Esophagus squamous epithelium (tissue), 5 donors: Measurements from ENCODE around the gene MLH1. TPM values are rescaled to one million over a fixed set of nuclear protein-coding genes. Genes with fewer than 3 reads are reported as not detected.
"Not testable (repeated sequence)": the region's sequence is repeated elsewhere in the genome, so short reads cannot be mapped to it uniquely, and the experiment has no call there.

Experiments
- DNase-seq: peaks from one replicate; lab custom pipeline; 2025; lab: John Stamatoyannopoulos, UW
- H3K27ac ChIP-seq, 4 donors: fragments of 200-600 bp; sonication (generic); one replicate each; pipeline ENCODE4 v1.5.1; 2016 to 2019; ENCODE audit warnings: mild to moderate bottlenecking in 1 of 4
- H3K27me3 ChIP-seq, 4 donors: fragments of 200-600 bp; sonication (generic); 1 replicate in 3 of 4; 2 replicates in 1 of 4; pipeline versions ENCODE4 v1.5.1 to v1.6.0; 2017 to 2021; ENCODE audit warnings: antibody characterized with exemption in 1 of 4
- H3K36me3 ChIP-seq, 3 donors: fragments of 200-600 bp; sonication (generic); one replicate each; pipeline ENCODE4 v1.5.1; 2016 to 2019
- H3K4me1 ChIP-seq, 3 donors: fragments of 200-600 bp; sonication (generic); one replicate each; pipeline ENCODE4 v1.5.1; 2017 to 2019
- H3K4me3 ChIP-seq, 4 donors: fragments of 200-600 bp; sonication (generic); 1 replicate in 3 of 4; 2 replicates in 1 of 4; pipeline ENCODE4 v1.5.1; 2016 to 2019; ENCODE audit warnings: mild to moderate bottlenecking in 2 of 4, moderate library complexity in 1 of 4
- H3K9me3 ChIP-seq, 3 donors: fragments of 200-600 bp; sonication (generic); one replicate each; pipeline ENCODE4 v1.5.1; 2016 to 2019
- CTCF ChIP-seq, 6 experiments: fragments of 450-650 bp in 4 of 6; fragments of 200-600 bp in 2 of 6; sonication (generic) in 2 of 6; IDR thresholded peaks; one replicate each; pipeline ENCODE4 v1.5.1; 2016 to 2019; ENCODE audit warnings: antibody characterized with exemption in 6 of 6, mild to moderate bottlenecking in 4 of 6, moderate library complexity in 4 of 6
- POLR2A ChIP-seq, 4 donors: fragments of 450-650 bp; IDR thresholded peaks; one replicate each; pipeline ENCODE4 v1.6.1; 2017; ENCODE audit warnings: antibody characterized with exemption in 4 of 4, mild to moderate bottlenecking in 4 of 4, moderate library complexity in 3 of 4
- WGBS, 2 donors: methylation state at CpG; one replicate each; pipeline ENCODE4 v1.1.5; 2018; 5-methylcytosine and 5-hydroxymethylcytosine counted together
- intact Hi-C: fragments of 100-400 bp; cut with DNase I; formaldehyde crosslinking; loops from one replicate; pipeline ENCODE4 v1.15.0; 2022
- total RNA-seq, 4 donors: library from RNA; depleted of rRNA; stranded (reverse); fragments of >200 nt; gene quantifications; one replicate each; pipeline ENCODE4 v1.1.0, GENCODE V29; 2016
- donor health status: DM: yes; HTN: yes; CAD: no.

Gene MLH1
- total RNA-seq, 4 donors from 2014 or later: 15.7 to 33.4 (median 26.1) TPM

GRCh38 chr3:36945333-36945980, 47.9 kb upstream of the MLH1 start:
- WGBS, 2 donors: 64 to 91% methylated on average over 11 to 15 of the region's 28 CpGs
- DNase-seq: no peak
- Histone ChIP-seq H3K27ac (peak overlapping the region in 3 of 4 donors; percentile 67 to 80 (median 76)), H3K4me1 (peaks cover 7 to 29% (median 11%) of the 10 kb centered on the region in 3 donors), H3K9me3 (peaks cover 0 to 12% (median 8%) of the 10 kb centered on the region in 3 donors), H3K36me3 (no peaks in the 10 kb centered on the region), H3K4me3 (peak overlapping the region; percentile 53 to 85 (median 74)), H3K27me3 (no peaks in the 10 kb centered on the region)
- TF ChIP-seq CTCF (IDR thresholded peaks at IDR 0.05): no peak
- TF ChIP-seq POLR2A (IDR thresholded peaks at IDR 0.05): no peak
- intact Hi-C loops: no loop called here

GRCh38 chr3:36947814-36948213, 45.5 kb upstream of the MLH1 start:
- H3K4me3 ChIP-seq, H3K36me3 ChIP-seq, H3K27ac ChIP-seq, H3K27me3 ChIP-seq, intact Hi-C loops, DNase-seq: not testable (repeated sequence)
- peaks cover 7 to 27% (median 11%) of the 10 kb centered on the region in 3 donors for H3K4me1 ChIP-seq
- peaks cover 0 to 12% (median 8%) of the 10 kb centered on the region in 3 donors for H3K9me3 ChIP-seq
- WGBS, 2 donors: 84 to 89% methylated on average over 5 of the region's 5 CpGs

- no peak for DNase-seq
- H3K36me3 ChIP-seq: no peaks in the 10 kb centered on the region
- intact Hi-C loops: loop anchor here (10.0 kb wide), 1 partner anchor 220 kb away; no protein-coding TSS in a partner anchor
- H3K4me3 ChIP-seq: no peak overlapping the region
- H3K4me1 ChIP-seq: peaks cover 0 to 9% (median 4%) of the 10 kb centered on the region in 3 donors
- no peak overlapping the region for H3K27ac ChIP-seq
- no peak for TF ChIP-seq CTCF (IDR thresholded peaks at IDR 0.05)
- TF ChIP-seq POLR2A (IDR thresholded peaks at IDR 0.05): no peak
- no peaks in the 10 kb centered on the region for H3K27me3 ChIP-seq
- no peaks in the 10 kb centered on the region for H3K9me3 ChIP-seq
Observed at GRCh38 chr3:36954452-36955134, 38.7 kb upstream of the MLH1 start.

- TF ChIP-seq CTCF (IDR thresholded peaks at IDR 0.05): no peak
- TF ChIP-seq POLR2A (IDR thresholded peaks at IDR 0.05): no peak
- H3K27ac ChIP-seq: no peak overlapping the region
- 77 to 93% methylated on average over 3 of the region's 3 CpGs for WGBS, 2 donors
- intact Hi-C loops: loop anchor here (10.0 kb wide), 1 partner anchor 221 kb away; no protein-coding TSS in a partner anchor
- no peak for DNase-seq
- no peaks in the 10 kb centered on the region for H3K27me3 ChIP-seq
- H3K4me1 ChIP-seq: peaks cover 0 to 9% (median 4%) of the 10 kb centered on the region in 3 donors
- no peak overlapping the region for H3K4me3 ChIP-seq
- no peaks in the 10 kb centered on the region for H3K9me3 ChIP-seq
- H3K36me3 ChIP-seq: no peaks in the 10 kb centered on the region
Observed at GRCh38 chr3:36956155-36956554, 37.2 kb upstream of the MLH1 start.

GRCh38 chr3:36957063-36957462, 36.3 kb upstream of the MLH1 start:
- TF ChIP-seq POLR2A (IDR thresholded peaks at IDR 0.05) (no peak), CTCF (IDR thresholded peaks at IDR 0.05) (no peak)

More at GRCh38 chr3:36957063-36957462, 36.3 kb upstream of the MLH1 start:
- no peak for DNase-seq
- Histone ChIP-seq H3K27me3 (no peaks in the 10 kb centered on the region), H3K36me3 (no peaks in the 10 kb centered on the region), H3K9me3 (no peaks in the 10 kb centered on the region), H3K4me1 (peaks cover 0 to 9% (median 4%) of the 10 kb centered on the region in 3 donors), H3K27ac (no peak overlapping the region), H3K4me3 (no peak overlapping the region)
- intact Hi-C loops: loop anchor here (10.0 kb wide), 1 partner anchor 222 kb away; no protein-coding TSS in a partner anchor
- WGBS, 2 donors: 100% methylated on average over 1 of the region's 1 CpG; no CpG with 5 or more reads in 1 of the 2 donors
